OCI-LY7 (cell line): Measurements from ENCODE around the gene LIN28A.

Experiments used
- EZH2phosphoT487 ChIP-seq: fragments of 200-600 bp; sonication (generic); IDR thresholded peaks from 2 replicates; pipeline ENCODE4 v1.6.1; 2018; ENCODE audit warnings: low read depth, borderline replicate concordance, mild to moderate bottlenecking, mixed run types, antibody characterized with exemption, low read length, moderate library complexity, mixed read lengths
- TF ChIP-seq, protein P1 (sequence below): fragments of 200-600 bp; sonication (generic); conservative IDR thresholded peaks from 2 replicates; pipeline ENCODE4 v1.5.1; 2014; ENCODE audit warnings: mild to moderate bottlenecking, antibody characterized with exemption, low read length, moderate library complexity, mixed read lengths

DNA sequence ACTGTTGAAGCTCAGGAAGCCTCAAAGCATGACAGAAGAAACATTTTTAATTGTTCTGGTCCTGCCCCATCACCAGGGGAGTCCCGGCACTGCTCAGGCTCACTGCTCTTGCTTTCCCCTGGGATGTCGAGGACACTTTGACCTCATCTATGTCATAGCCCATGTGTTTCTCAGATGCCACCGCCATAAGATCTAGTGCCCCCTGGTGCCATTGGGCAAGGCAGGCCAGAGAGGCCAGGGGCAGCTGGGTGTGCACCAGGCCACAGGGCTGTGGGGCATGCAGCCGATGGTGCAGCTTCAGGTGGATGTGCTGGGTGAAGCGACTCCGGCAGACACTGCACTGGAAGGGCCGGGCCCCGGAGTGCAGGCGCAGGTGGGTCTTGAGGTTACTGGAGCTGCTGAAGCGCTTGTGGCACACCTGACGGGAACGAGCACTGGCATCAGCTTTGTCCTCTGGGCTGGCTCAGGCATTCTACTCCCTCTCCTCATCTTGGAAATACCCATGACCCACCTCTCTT lies 49.0 kb upstream of the LIN28A start:
- TF ChIP-seq, protein P1, sequence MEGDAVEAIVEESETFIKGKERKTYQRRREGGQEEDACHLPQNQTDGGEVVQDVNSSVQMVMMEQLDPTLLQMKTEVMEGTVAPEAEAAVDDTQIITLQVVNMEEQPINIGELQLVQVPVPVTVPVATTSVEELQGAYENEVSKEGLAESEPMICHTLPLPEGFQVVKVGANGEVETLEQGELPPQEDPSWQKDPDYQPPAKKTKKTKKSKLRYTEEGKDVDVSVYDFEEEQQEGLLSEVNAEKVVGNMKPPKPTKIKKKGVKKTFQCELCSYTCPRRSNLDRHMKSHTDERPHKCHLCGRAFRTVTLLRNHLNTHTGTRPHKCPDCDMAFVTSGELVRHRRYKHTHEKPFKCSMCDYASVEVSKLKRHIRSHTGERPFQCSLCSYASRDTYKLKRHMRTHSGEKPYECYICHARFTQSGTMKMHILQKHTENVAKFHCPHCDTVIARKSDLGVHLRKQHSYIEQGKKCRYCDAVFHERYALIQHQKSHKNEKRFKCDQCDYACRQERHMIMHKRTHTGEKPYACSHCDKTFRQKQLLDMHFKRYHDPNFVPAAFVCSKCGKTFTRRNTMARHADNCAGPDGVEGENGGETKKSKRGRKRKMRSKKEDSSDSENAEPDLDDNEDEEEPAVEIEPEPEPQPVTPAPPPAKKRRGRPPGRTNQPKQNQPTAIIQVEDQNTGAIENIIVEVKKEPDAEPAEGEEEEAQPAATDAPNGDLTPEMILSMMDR = no peak
- no peak for TF ChIP-seq EZH2phosphoT487
